ENCODE data around the gene TUBA4A.
A peak's percentile ranks its signal among the peaks of the same experiment; 100 is the strongest.

Gene TUBA4A

GRCh38 chr2:219218732-219219701 is 34.7 kb downstream of the TUBA4A start, which contains the start of gene ABCB6:
TSS of gene ABCB6 (minus strand) at chr2:219218958. CDS start at chr2:219218673, 285 bp downstream.
- CTCF ChIA-PET = interaction anchor here (0.6 to 2.6 kb wide), 5 partner anchors 13 to 80 kb away, joined by 3 to 9 read pairs (median 3); no protein-coding TSS in a partner anchor
- H3K36me3 ChIP-seq (ENCODE audit: control insufficient read depth in 2 of 2, insufficient read depth in 1 of 2, low read length in 2 of 2) = peaks cover 3 to 76% of the 10 kb centered on the region in 2 experiments; a peak in 2 of 3 replicates
- POLR2A ChIA-PET = interaction anchor here (0.6 to 6.2 kb wide), 11 partner anchors 8 to 60 kb away, joined by 3 to 42 read pairs (median 7); partner anchors contain the start of genes ANKZF1, ATG9A, CNPPD1 and DNAJB2
- peak within 1 kb of the TSS; percentile 27 for H3K4me3 ChIP-seq (ENCODE audit: low read depth, low read length)
- H3K4me1 ChIP-seq (ENCODE audit: control insufficient read depth, insufficient read depth, low read length) = no peaks in the 10 kb centered on the region
- H3K27ac ChIP-seq (ENCODE audit: extremely low read depth, low read depth, low read length) = peak within 1 kb of the TSS; percentile 80
- H3K9me3 ChIP-seq (ENCODE audit: control insufficient read depth, insufficient read depth, low read depth, low read length) = no peaks in the 10 kb centered on the region
- TF ChIP-seq PATZ1 (tag by site-specific recombination; IDR thresholded peaks at IDR 0.05) (peak; percentile 44; the same call in 1 of the 2 replicates), ZNF391 (tag by site-specific recombination; IDR thresholded peaks at IDR 0.05; ENCODE audit: borderline replicate concordance, low read depth) (no peak), ZNF16 (tag by site-specific recombination; IDR thresholded peaks at IDR 0.05; ENCODE audit: low read depth) (no peak), HOXC10 (CRISPR knock-in tag; IDR thresholded peaks at IDR 0.05) (no peak), ZNF510 (tag by site-specific recombination; IDR thresholded peaks at IDR 0.05; ENCODE audit: insufficient replicate concordance) (no peak), ZNF146 (tag by site-specific recombination; IDR thresholded peaks at IDR 0.05) (no peak), ZNF350 (tag by site-specific recombination; IDR thresholded peaks at IDR 0.05) (no peak), ZNF121 (tag by site-specific recombination; IDR thresholded peaks at IDR 0.05) (no peak), ZFP41 (tag by site-specific recombination; IDR thresholded peaks at IDR 0.05; ENCODE audit: borderline replicate concordance) (no peak), ZBTB26 (tag by site-specific recombination; optimal IDR thresholded peaks at IDR 0.05) (peak; percentile 82), SCRT1 (tag by site-specific recombination; IDR thresholded peaks at IDR 0.05; ENCODE audit: borderline replicate concordance) (no peak), ZNF544 (tag by site-specific recombination; IDR thresholded peaks at IDR 0.05) (no peak), ZNF239 (tag by site-specific recombination; IDR thresholded peaks at IDR 0.05) (no peak), ZIC2 (tag by site-specific recombination; IDR thresholded peaks at IDR 0.05) (peak; percentile 53), KLF16 (tag by site-specific recombination; IDR thresholded peaks at IDR 0.05) (peak; percentile 66; the same call in 1 of the 2 replicates), ZNF2 (tag by site-specific recombination; IDR thresholded peaks at IDR 0.05) (no peak), ZNF274 (IDR thresholded peaks at IDR 0.05; ENCODE audit: low read length) (no peak), ZNF274 (tag by site-specific recombination; IDR thresholded peaks at IDR 0.05; ENCODE audit: borderline replicate concordance) (no peak), ZNF571 (tag by site-specific recombination; IDR thresholded peaks at IDR 0.05) (no peak), PBX3 (CRISPR knock-in tag; IDR thresholded peaks at IDR 0.05) (peak; percentile 70; the same call in 1 of the 2 replicates), ZNF561 (tag by site-specific recombination; IDR thresholded peaks at IDR 0.05; ENCODE audit: borderline replicate concordance) (0 out of 2 replicates have a peak, but pooled peaks have one; percentile 50), ZNF791 (tag by site-specific recombination; IDR thresholded peaks at IDR 0.05) (no peak), ZNF596 (tag by site-specific recombination; IDR thresholded peaks at IDR 0.05) (no peak), ZNF560 (tag by site-specific recombination; IDR thresholded peaks at IDR 0.05; ENCODE audit: borderline replicate concordance) (no peak), ZNF501 (tag by site-specific recombination; IDR thresholded peaks at IDR 0.05) (peak; percentile 74; the same call in 1 of the 2 replicates), EGR2 (tag by site-specific recombination; IDR thresholded peaks at IDR 0.05; ENCODE audit: low read depth) (0 out of 2 replicates have a peak, but pooled peaks have one; percentile 21), BCL11A (tag by site-specific recombination; IDR thresholded peaks at IDR 0.05; ENCODE audit: low read depth) (no peak), ZBTB6 (tag by site-specific recombination; IDR thresholded peaks at IDR 0.05) (no peak)
- TF ChIP-seq, protein P1, sequence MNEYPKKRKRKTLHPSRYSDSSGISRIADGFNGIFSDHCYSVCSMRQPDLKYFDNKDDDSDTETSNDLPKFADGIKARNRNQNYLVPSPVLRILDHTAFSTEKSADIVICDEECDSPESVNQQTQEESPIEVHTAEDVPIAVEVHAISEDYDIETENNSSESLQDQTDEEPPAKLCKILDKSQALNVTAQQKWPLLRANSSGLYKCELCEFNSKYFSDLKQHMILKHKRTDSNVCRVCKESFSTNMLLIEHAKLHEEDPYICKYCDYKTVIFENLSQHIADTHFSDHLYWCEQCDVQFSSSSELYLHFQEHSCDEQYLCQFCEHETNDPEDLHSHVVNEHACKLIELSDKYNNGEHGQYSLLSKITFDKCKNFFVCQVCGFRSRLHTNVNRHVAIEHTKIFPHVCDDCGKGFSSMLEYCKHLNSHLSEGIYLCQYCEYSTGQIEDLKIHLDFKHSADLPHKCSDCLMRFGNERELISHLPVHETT (tag by site-specific recombination; IDR thresholded peaks at IDR 0.05) = no peak
